PFSK-1 (cell line): ENCODE data around the gene KDM1A.

ENCODE experiments used
- FOXP2 ChIP-seq: optimal IDR thresholded peaks from 2 replicates; pipeline ENCODE3; 2011; ENCODE audit warnings: borderline replicate concordance, control low read depth, inconsistent platforms; ENCODE audit not compliant: insufficient read depth; ENCODE audit errors: extremely low read length, extremely low read depth
- POLR2AphosphoS5 ChIP-seq: IDR thresholded peaks from 2 replicates; pipeline ENCODE4 v1.6.1; 2012; ENCODE audit warnings: low read depth, mild to moderate bottlenecking, control low read depth, low read length, moderate library complexity
- SIN3A ChIP-seq: IDR thresholded peaks from 2 replicates; pipeline ENCODE4 v1.6.1; 2012; ENCODE audit warnings: mild to moderate bottlenecking, low read length, moderate library complexity, borderline replicate concordance; ENCODE audit not compliant: insufficient read depth
- TAF1 ChIP-seq: IDR thresholded peaks from 2 replicates; pipeline ENCODE4 v1.6.1; 2012; ENCODE audit warnings: low read length, control low read depth, borderline replicate concordance; ENCODE audit not compliant: insufficient read depth
- TF ChIP-seq, protein P1 (sequence below), 2 experiments: IDR thresholded peaks; 2 replicates each; pipeline versions ENCODE4 v1.6.1 to v1.8.0; 2011 to 2012; ENCODE audit warnings: low read depth in 2 of 2, low read length in 2 of 2, control low read depth in 1 of 2, inconsistent platforms in 1 of 2, mild to moderate bottlenecking in 1 of 2, moderate library complexity in 1 of 2; ENCODE audit not compliant: insufficient read depth in 1 of 2

The KDM1A gene

GRCh38 chr1:23013657-23014056 is 5.6 kb upstream of the KDM1A start:
- TF ChIP-seq POLR2AphosphoS5: no peak
- no peak for TF ChIP-seq SIN3A

DNA sequence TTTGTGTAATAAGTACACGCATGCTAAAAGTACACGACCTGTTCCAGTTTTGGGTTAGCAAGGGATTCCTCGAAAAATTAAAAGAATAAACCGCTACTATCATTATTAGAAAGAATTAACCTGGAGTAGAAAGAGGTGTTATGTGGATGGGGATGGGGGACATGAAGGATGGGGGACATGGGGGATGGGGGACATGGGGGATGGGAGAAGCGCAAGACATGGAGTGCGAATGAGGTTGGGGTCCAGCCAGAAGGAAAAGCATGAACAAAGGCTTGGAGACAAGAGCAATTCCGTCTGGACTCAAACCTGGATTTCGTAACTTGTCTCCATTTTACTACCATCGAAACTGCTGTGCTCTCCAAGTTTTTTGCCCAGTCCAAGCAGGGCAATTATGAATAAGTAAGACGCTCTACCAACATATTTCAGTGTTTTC is 591 bp upstream of the KDM1A start:
- no peak for TF ChIP-seq TAF1
- TF ChIP-seq, protein P1, sequence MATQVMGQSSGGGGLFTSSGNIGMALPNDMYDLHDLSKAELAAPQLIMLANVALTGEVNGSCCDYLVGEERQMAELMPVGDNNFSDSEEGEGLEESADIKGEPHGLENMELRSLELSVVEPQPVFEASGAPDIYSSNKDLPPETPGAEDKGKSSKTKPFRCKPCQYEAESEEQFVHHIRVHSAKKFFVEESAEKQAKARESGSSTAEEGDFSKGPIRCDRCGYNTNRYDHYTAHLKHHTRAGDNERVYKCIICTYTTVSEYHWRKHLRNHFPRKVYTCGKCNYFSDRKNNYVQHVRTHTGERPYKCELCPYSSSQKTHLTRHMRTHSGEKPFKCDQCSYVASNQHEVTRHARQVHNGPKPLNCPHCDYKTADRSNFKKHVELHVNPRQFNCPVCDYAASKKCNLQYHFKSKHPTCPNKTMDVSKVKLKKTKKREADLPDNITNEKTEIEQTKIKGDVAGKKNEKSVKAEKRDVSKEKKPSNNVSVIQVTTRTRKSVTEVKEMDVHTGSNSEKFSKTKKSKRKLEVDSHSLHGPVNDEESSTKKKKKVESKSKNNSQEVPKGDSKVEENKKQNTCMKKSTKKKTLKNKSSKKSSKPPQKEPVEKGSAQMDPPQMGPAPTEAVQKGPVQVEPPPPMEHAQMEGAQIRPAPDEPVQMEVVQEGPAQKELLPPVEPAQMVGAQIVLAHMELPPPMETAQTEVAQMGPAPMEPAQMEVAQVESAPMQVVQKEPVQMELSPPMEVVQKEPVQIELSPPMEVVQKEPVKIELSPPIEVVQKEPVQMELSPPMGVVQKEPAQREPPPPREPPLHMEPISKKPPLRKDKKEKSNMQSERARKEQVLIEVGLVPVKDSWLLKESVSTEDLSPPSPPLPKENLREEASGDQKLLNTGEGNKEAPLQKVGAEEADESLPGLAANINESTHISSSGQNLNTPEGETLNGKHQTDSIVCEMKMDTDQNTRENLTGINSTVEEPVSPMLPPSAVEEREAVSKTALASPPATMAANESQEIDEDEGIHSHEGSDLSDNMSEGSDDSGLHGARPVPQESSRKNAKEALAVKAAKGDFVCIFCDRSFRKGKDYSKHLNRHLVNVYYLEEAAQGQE (IDR thresholded peaks at IDR 0.05; ENCODE audit: insufficient read depth in 1 of 2, low read depth in 2 of 2, low read length in 2 of 2): no peak
- no peak for TF ChIP-seq POLR2AphosphoS5
- no peak for TF ChIP-seq FOXP2
- TF ChIP-seq SIN3A: no peak

- TF ChIP-seq FOXP2 (no peak), TAF1 (no peak), SIN3A (no peak), POLR2AphosphoS5 (no peak)
- TF ChIP-seq, protein P1 (IDR thresholded peaks at IDR 0.05; ENCODE audit: insufficient read depth in 1 of 2, low read depth in 2 of 2, low read length in 2 of 2): no peak
These were observed 776 bp downstream of the KDM1A start for GRCh38 chr1:23019863-23020625.

- TF ChIP-seq FOXP2 (no peak), SIN3A (no peak), POLR2AphosphoS5 (no peak), TAF1 (no peak)
- TF ChIP-seq, protein P1 (IDR thresholded peaks at IDR 0.05; ENCODE audit: insufficient read depth in 1 of 2, low read depth in 2 of 2, low read length in 2 of 2): no peak
These were observed 1.6 kb downstream of the KDM1A start for GRCh38 chr1:23020706-23021405.

- TF ChIP-seq POLR2AphosphoS5: no peak
- TF ChIP-seq SIN3A: no peak
- no peak for TF ChIP-seq TAF1
- TF ChIP-seq FOXP2: no peak
- TF ChIP-seq, protein P1 (IDR thresholded peaks at IDR 0.05; ENCODE audit: insufficient read depth in 1 of 2, low read depth in 2 of 2, low read length in 2 of 2): no peak
These were observed 2.6 kb downstream of the KDM1A start for GRCh38 chr1:23021834-23022233.
